Prostate gland (tissue), 2 donors: ENCODE measurements around the gene SERPINB12.

ENCODE experiments used
- POLR2AphosphoS5 ChIP-seq: sonication (generic); formaldehyde crosslinking; IDR thresholded peaks from one replicate; pipeline ENCODE4 v1.6.1; 2017; ENCODE audit warnings: antibody characterized with exemption
- TF ChIP-seq, protein P1 (sequence below), 4 experiments: fragments of 200-600 bp in 2 of 4; fragments of 450-650 bp in 2 of 4; sonication (generic) in 2 of 4; IDR thresholded peaks; 1 replicate in 3 of 4; 2 replicates in 1 of 4; pipeline ENCODE4 v1.5.1; 2016 to 2019; ENCODE audit warnings: antibody characterized with exemption in 4 of 4, mild to moderate bottlenecking in 2 of 4, moderate library complexity in 2 of 4

DNA sequence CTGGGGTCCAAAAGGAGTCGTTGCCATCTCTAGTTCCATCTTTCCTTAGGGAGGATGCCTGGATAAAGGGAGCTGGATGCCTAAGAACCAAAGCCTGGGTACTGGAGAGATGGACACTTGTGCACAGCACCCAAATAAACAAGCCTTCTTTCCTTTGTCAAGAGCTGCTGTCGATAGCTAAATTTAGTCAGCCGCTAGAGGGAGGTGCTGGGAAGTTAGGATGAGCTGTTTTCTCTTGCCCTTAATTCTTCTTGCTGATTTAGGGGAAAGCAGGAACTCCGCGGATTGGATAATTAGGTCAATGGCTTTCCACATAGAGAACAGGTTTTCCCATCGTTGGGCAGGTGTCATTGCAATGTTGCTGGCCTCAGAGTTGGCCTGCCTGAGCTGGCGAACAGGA is 30.9 kb upstream of the SERPINB12 start:
- TF ChIP-seq, protein P1, sequence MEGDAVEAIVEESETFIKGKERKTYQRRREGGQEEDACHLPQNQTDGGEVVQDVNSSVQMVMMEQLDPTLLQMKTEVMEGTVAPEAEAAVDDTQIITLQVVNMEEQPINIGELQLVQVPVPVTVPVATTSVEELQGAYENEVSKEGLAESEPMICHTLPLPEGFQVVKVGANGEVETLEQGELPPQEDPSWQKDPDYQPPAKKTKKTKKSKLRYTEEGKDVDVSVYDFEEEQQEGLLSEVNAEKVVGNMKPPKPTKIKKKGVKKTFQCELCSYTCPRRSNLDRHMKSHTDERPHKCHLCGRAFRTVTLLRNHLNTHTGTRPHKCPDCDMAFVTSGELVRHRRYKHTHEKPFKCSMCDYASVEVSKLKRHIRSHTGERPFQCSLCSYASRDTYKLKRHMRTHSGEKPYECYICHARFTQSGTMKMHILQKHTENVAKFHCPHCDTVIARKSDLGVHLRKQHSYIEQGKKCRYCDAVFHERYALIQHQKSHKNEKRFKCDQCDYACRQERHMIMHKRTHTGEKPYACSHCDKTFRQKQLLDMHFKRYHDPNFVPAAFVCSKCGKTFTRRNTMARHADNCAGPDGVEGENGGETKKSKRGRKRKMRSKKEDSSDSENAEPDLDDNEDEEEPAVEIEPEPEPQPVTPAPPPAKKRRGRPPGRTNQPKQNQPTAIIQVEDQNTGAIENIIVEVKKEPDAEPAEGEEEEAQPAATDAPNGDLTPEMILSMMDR (IDR thresholded peaks at IDR 0.05): peak in 2 of 4 experiments; percentile 25 to 50
- TF ChIP-seq POLR2AphosphoS5: no peak
